ENCODE measurements around the gene MTUS2.

Gene MTUS2

GRCh38 chr13:29379281-29379680 lies 559.1 kb downstream of the MTUS2 start:
- Histone ChIP-seq H3K9me2 (replicated peaks; ENCODE audit: insufficient read depth, low read length) (no peaks in the 10 kb centered on the region), H3K4me1 (ENCODE audit: low read length) (no peaks in the 10 kb centered on the region), H3K4me3 (ENCODE audit: low read length) (no peak overlapping the region), H3K9ac (ENCODE audit: low read length) (no peak overlapping the region), H3F3A (ENCODE audit: insufficient read depth, low read length) (no peaks in the 10 kb centered on the region), H3K79me2 (ENCODE audit: low read length) (no peaks in the 10 kb centered on the region), H3K9me3 (replicated peaks; ENCODE audit: insufficient read depth, low read length) (no peaks in the 10 kb centered on the region), H4K20me1 (ENCODE audit: insufficient read depth, low read length) (no peaks in the 10 kb centered on the region), H3K4me2 (ENCODE audit: low read depth, low read length) (no peak overlapping the region), H3K36me3 (replicated peaks; ENCODE audit: insufficient read depth, low read length) (no peaks in the 10 kb centered on the region), H3K27me3 (replicated peaks; ENCODE audit: insufficient read depth, low read length) (no peaks in the 10 kb centered on the region), H3K27ac (ENCODE audit: low read length) (no peak overlapping the region), H2AFZ (ENCODE audit: low read length) (no peak overlapping the region)
- TF ChIP-seq EZH2phosphoT487 (IDR thresholded peaks at IDR 0.05; ENCODE audit: low read length) (no peak), CTCF (IDR thresholded peaks at IDR 0.05; ENCODE audit: low read length) (no peak), EZH2 (optimal IDR thresholded peaks at IDR 0.05; ENCODE audit: low read depth, low read length) (no peak)
- no peak for DNase-seq

GRCh38 chr13:29379865-29380264 lies 559.7 kb downstream of the MTUS2 start:
- H4K20me1 ChIP-seq (ENCODE audit: insufficient read depth, low read length): no peaks in the 10 kb centered on the region
- no peaks in the 10 kb centered on the region for H3K4me1 ChIP-seq (ENCODE audit: low read length)
- no peak overlapping the region for H3K4me3 ChIP-seq (ENCODE audit: low read length)
- H3K4me2 ChIP-seq (ENCODE audit: low read depth, low read length): no peak overlapping the region
- H2AFZ ChIP-seq (ENCODE audit: low read length): no peak overlapping the region
- H3K9me3 ChIP-seq (replicated peaks; ENCODE audit: insufficient read depth, low read length): no peaks in the 10 kb centered on the region
- no peaks in the 10 kb centered on the region for H3K9me2 ChIP-seq (replicated peaks; ENCODE audit: insufficient read depth, low read length)
- no peak overlapping the region for H3K27ac ChIP-seq (ENCODE audit: low read length)
- no peaks in the 10 kb centered on the region for H3K79me2 ChIP-seq (ENCODE audit: low read length)
- no peak for TF ChIP-seq CTCF (IDR thresholded peaks at IDR 0.05; ENCODE audit: low read length)
- TF ChIP-seq EZH2phosphoT487 (IDR thresholded peaks at IDR 0.05; ENCODE audit: low read length): no peak
- no peak for TF ChIP-seq EZH2 (optimal IDR thresholded peaks at IDR 0.05; ENCODE audit: low read depth, low read length)
- no peaks in the 10 kb centered on the region for H3K36me3 ChIP-seq (replicated peaks; ENCODE audit: insufficient read depth, low read length)
- H3K27me3 ChIP-seq (replicated peaks; ENCODE audit: insufficient read depth, low read length): no peaks in the 10 kb centered on the region
- DNase-seq: no peak
- no peak overlapping the region for H3K9ac ChIP-seq (ENCODE audit: low read length)
- no peaks in the 10 kb centered on the region for H3F3A ChIP-seq (ENCODE audit: insufficient read depth, low read length)

GRCh38 chr13:29382021-29382420 lies 561.9 kb downstream of the MTUS2 start:
- no peaks in the 10 kb centered on the region for H3K36me3 ChIP-seq (replicated peaks; ENCODE audit: insufficient read depth, low read length)
- no peak overlapping the region for H3K9ac ChIP-seq (ENCODE audit: low read length)
- no peaks in the 10 kb centered on the region for H3K9me3 ChIP-seq (replicated peaks; ENCODE audit: insufficient read depth, low read length)
- no peaks in the 10 kb centered on the region for H3K9me2 ChIP-seq (replicated peaks; ENCODE audit: insufficient read depth, low read length)
- H2AFZ ChIP-seq (ENCODE audit: low read length): no peak overlapping the region
- no peak for TF ChIP-seq EZH2phosphoT487 (IDR thresholded peaks at IDR 0.05; ENCODE audit: low read length)
- no peak for TF ChIP-seq CTCF (IDR thresholded peaks at IDR 0.05; ENCODE audit: low read length)
- TF ChIP-seq EZH2 (optimal IDR thresholded peaks at IDR 0.05; ENCODE audit: low read depth, low read length): no peak
- H3K27ac ChIP-seq (ENCODE audit: low read length): no peak overlapping the region
- no peaks in the 10 kb centered on the region for H3K27me3 ChIP-seq (replicated peaks; ENCODE audit: insufficient read depth, low read length)
- H4K20me1 ChIP-seq (ENCODE audit: insufficient read depth, low read length): no peaks in the 10 kb centered on the region
- H3K4me2 ChIP-seq (ENCODE audit: low read depth, low read length): no peak overlapping the region
- no peaks in the 10 kb centered on the region for H3F3A ChIP-seq (ENCODE audit: insufficient read depth, low read length)
- no peak overlapping the region for H3K4me3 ChIP-seq (ENCODE audit: low read length)
- H3K4me1 ChIP-seq (ENCODE audit: low read length): no peaks in the 10 kb centered on the region
- DNase-seq: no peak
- H3K79me2 ChIP-seq (ENCODE audit: low read length): no peaks in the 10 kb centered on the region

All from MM.1S (cell line).